WTC11 (cell line): Measurements from ENCODE around the gene PLEKHA1. TPM values are rescaled to one million over a fixed set of nuclear protein-coding genes. Genes with fewer than 3 reads are reported as not detected.

ENCODE experiments used
- ATAC-seq: fragments of 200-7000 bp; cut with Tn5 transposase; 2 replicates; pipeline ENCODE4 v1.10.0; 2021; ENCODE audit warnings: mild to moderate bottlenecking, moderate library complexity
- CTCF ChIA-PET: fragments of 300-600 bp; sonication (Branson Sonifier 250); formaldehyde crosslinking; loops from one replicate; lab custom pipeline; 2021; ENCODE audit warnings: antibody characterized with exemption; lab: Charles Lee
- POLR2A ChIA-PET: fragments of 350-600 bp; sonication (Branson Sonifier 250); formaldehyde crosslinking; loops from one replicate; lab custom pipeline; 2021; ENCODE audit warnings: antibody characterized with exemption; lab: Charles Lee
- DNase-seq: peaks from one replicate; pipeline ENCODE4 v3.0.0; 2021; ENCODE audit warnings: low spot score
- H3K27ac Mint-ChIP-seq: 2 replicates; pipeline ENCODE4 v1.8.0; 2021; ENCODE audit warnings: mixed read lengths
- H3K27me3 Mint-ChIP-seq: 2 replicates; pipeline ENCODE4 v1.8.0; 2021; ENCODE audit warnings: low read depth, mild to moderate bottlenecking, moderate library complexity, mixed read lengths
- H3K36me3 Mint-ChIP-seq: 2 replicates; pipeline ENCODE4 v1.8.0; 2021; ENCODE audit warnings: mixed read lengths
- H3K4me1 Mint-ChIP-seq: 2 replicates; pipeline ENCODE4 v1.8.0; 2022; ENCODE audit warnings: mixed read lengths
- H3K4me3 Mint-ChIP-seq: 2 replicates; pipeline ENCODE4 v1.8.0; 2021; ENCODE audit warnings: mild to moderate bottlenecking, moderate library complexity, mixed read lengths
- H3K9me3 Mint-ChIP-seq: 2 replicates; pipeline ENCODE4 v1.8.0; 2021; ENCODE audit warnings: mixed read lengths
- CBFB ChIP-seq: sonication (generic); formaldehyde crosslinking; IDR thresholded peaks from 2 replicates; pipeline ENCODE4 v1.8.1; 2022; ENCODE audit warnings: mild to moderate bottlenecking, low read depth, missing genetic modification reagents
- EMX1 ChIP-seq: fragments of 250-450 bp; sonication (Bioruptor Pico); IDR thresholded peaks from 2 replicates; pipeline ENCODE4 v1.8.0; 2021; ENCODE audit warnings: mild to moderate bottlenecking
- GTF2I ChIP-seq: fragments of 250-450 bp; sonication (Bioruptor Pico); conservative IDR thresholded peaks from 2 replicates; pipeline ENCODE4 v1.4.0; 2021; ENCODE audit warnings: mild to moderate bottlenecking
- NFE2L1 ChIP-seq: sonication (generic); formaldehyde crosslinking; IDR thresholded peaks from 2 replicates; pipeline ENCODE4 v1.8.1; 2023; ENCODE audit warnings: missing genetic modification reagents
- NFYB ChIP-seq: sonication (generic); formaldehyde crosslinking; conservative IDR thresholded peaks from 2 replicates; pipeline ENCODE4 v1.8.0; 2022; ENCODE audit warnings: low read depth, missing genetic modification reagents
- PRRX2 ChIP-seq: fragments of 250-450 bp; sonication (Bioruptor Pico); IDR thresholded peaks from 2 replicates; pipeline ENCODE4 v1.8.0; 2021; ENCODE audit warnings: mild to moderate bottlenecking
- SMAD4 ChIP-seq: sonication (generic); formaldehyde crosslinking; IDR thresholded peaks from 2 replicates; pipeline ENCODE4 v1.8.0; 2022; ENCODE audit warnings: mild to moderate bottlenecking, missing genetic modification reagents
- TEAD1 ChIP-seq: sonication (generic); formaldehyde crosslinking; IDR thresholded peaks from 2 replicates; pipeline ENCODE4 v1.8.0; 2022; ENCODE audit warnings: mild to moderate bottlenecking, missing genetic modification reagents
- ZNF232 ChIP-seq: sonication (generic); formaldehyde crosslinking; IDR thresholded peaks from 2 replicates; pipeline ENCODE4 v1.8.0; 2022; ENCODE audit warnings: mild to moderate bottlenecking, missing genetic modification reagents
- ZNF263 ChIP-seq: sonication (generic); formaldehyde crosslinking; IDR thresholded peaks from 2 replicates; pipeline ENCODE4 v1.8.1; 2022; ENCODE audit warnings: low read depth, mild to moderate bottlenecking, moderate library complexity, missing genetic modification reagents
- ZNF416 ChIP-seq: fragments of 250-450 bp; sonication (Bioruptor Pico); IDR thresholded peaks from 2 replicates; pipeline ENCODE4 v1.9.0; 2021; ENCODE audit warnings: mild to moderate bottlenecking, inconsistent platforms
- ZNF423 ChIP-seq: fragments of 250-450 bp; sonication (Bioruptor Pico); IDR thresholded peaks from 2 replicates; pipeline ENCODE4 v2.1.2; 2022; ENCODE audit warnings: mild to moderate bottlenecking, moderate library complexity
- total RNA-seq: library from RNA; stranded (reverse); gene quantifications from 3 replicates; pipeline ENCODE4 v1.2.3, GENCODE V29; 2021
- TF ChIP-seq, protein P1 (sequence below): sonication (generic); formaldehyde crosslinking; IDR thresholded peaks from 2 replicates; pipeline ENCODE4 v1.8.1; 2023; ENCODE audit warnings: mild to moderate bottlenecking, moderate library complexity, missing genetic modification reagents
- TF ChIP-seq, protein P2 (sequence below): fragments of 200-600 bp; IDR thresholded peaks from 2 replicates; pipeline ENCODE4 v1.8.0; 2022; ENCODE audit warnings: antibody characterized with exemption
- TF ChIP-seq, protein P3 (sequence below): sonication (generic); formaldehyde crosslinking; IDR thresholded peaks from 2 replicates; pipeline ENCODE4 v1.8.1; 2023; ENCODE audit warnings: mild to moderate bottlenecking, missing genetic modification reagents
- TF ChIP-seq, protein P4 (sequence below): sonication (generic); formaldehyde crosslinking; IDR thresholded peaks from 2 replicates; pipeline ENCODE4 v1.8.1; 2022; ENCODE audit warnings: mild to moderate bottlenecking, missing genetic modification reagents, moderate library complexity, borderline replicate concordance
- TF ChIP-seq, protein P5 (sequence below): sonication (generic); formaldehyde crosslinking; IDR thresholded peaks from 2 replicates; pipeline ENCODE4 v1.8.0; 2023; ENCODE audit warnings: missing genetic modification reagents
- TF ChIP-seq, protein P6 (sequence below): fragments of 250-450 bp; sonication (Bioruptor Pico); IDR thresholded peaks from 2 replicates; pipeline ENCODE4 v1.9.0; 2021; ENCODE audit warnings: mild to moderate bottlenecking
- TF ChIP-seq, protein P7 (sequence below): fragments of 250-450 bp; sonication (Bioruptor Pico); IDR thresholded peaks from 2 replicates; pipeline ENCODE4 v2.1.2; 2022; ENCODE audit warnings: mild to moderate bottlenecking, moderate library complexity
- TF ChIP-seq, protein P8 (sequence below): sonication (generic); formaldehyde crosslinking; IDR thresholded peaks from 2 replicates; pipeline ENCODE4 v1.8.0; 2022; ENCODE audit warnings: mild to moderate bottlenecking, missing genetic modification reagents

The PLEKHA1 gene
- total RNA-seq, 1 experiment from 2014 or later, result 34.6 TPM

DNA sequence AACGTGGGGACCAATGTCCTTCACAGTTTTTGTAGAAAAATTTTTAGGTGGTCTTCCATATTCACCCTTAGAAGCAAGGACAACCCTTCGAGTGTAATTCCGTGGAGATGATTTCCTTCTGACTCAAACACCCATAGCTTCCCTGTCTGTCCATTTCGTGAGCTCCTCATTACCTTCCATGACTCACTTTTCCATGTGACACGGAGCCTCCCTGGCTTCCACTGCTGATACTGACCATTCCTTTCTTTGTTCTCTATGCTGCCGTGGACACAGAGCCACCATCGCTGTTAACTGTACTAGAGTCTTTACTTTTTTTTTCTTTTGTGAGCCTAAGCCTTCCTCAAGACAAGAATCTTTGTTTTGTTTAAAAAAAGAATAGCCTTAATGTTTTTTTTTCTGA, 67.5 kb downstream of the PLEKHA1 start:
- Mint-ChIP-seq H3K4me3 (no peak overlapping the region), H3K27me3 (no peaks in the 10 kb centered on the region), H3K4me1 (0 out of 2 replicates have a peak, but pooled peaks cover under 1% of the 10 kb centered on the region), H3K36me3 (peaks cover 11% of the 10 kb centered on the region), H3K9me3 (peaks cover 24% of the 10 kb centered on the region), H3K27ac (no peak overlapping the region)
- TF ChIP-seq, protein P1, sequence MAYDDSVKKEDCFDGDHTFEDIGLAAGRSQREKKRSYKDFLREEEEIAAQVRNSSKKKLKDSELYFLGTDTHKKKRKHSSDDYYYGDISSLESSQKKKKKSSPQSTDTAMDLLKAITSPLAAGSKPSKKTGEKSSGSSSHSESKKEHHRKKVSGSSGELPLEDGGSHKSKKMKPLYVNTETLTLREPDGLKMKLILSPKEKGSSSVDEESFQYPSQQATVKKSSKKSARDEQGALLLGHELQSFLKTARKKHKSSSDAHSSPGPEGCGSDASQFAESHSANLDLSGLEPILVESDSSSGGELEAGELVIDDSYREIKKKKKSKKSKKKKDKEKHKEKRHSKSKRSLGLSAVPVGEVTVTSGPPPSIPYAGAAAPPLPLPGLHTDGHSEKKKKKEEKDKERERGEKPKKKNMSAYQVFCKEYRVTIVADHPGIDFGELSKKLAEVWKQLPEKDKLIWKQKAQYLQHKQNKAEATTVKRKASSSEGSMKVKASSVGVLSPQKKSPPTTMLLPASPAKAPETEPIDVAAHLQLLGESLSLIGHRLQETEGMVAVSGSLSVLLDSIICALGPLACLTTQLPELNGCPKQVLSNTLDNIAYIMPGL (CRISPR knock-in tag), result no peak
- TF ChIP-seq, protein P2, sequence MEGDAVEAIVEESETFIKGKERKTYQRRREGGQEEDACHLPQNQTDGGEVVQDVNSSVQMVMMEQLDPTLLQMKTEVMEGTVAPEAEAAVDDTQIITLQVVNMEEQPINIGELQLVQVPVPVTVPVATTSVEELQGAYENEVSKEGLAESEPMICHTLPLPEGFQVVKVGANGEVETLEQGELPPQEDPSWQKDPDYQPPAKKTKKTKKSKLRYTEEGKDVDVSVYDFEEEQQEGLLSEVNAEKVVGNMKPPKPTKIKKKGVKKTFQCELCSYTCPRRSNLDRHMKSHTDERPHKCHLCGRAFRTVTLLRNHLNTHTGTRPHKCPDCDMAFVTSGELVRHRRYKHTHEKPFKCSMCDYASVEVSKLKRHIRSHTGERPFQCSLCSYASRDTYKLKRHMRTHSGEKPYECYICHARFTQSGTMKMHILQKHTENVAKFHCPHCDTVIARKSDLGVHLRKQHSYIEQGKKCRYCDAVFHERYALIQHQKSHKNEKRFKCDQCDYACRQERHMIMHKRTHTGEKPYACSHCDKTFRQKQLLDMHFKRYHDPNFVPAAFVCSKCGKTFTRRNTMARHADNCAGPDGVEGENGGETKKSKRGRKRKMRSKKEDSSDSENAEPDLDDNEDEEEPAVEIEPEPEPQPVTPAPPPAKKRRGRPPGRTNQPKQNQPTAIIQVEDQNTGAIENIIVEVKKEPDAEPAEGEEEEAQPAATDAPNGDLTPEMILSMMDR, result no peak
- TF ChIP-seq, protein P3, sequence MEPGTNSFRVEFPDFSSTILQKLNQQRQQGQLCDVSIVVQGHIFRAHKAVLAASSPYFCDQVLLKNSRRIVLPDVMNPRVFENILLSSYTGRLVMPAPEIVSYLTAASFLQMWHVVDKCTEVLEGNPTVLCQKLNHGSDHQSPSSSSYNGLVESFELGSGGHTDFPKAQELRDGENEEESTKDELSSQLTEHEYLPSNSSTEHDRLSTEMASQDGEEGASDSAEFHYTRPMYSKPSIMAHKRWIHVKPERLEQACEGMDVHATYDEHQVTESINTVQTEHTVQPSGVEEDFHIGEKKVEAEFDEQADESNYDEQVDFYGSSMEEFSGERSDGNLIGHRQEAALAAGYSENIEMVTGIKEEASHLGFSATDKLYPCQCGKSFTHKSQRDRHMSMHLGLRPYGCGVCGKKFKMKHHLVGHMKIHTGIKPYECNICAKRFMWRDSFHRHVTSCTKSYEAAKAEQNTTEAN (CRISPR knock-in tag), result no peak
- TF ChIP-seq NFYB (no peak), CBFB (no peak), ZNF423 (CRISPR knock-in tag) (no peak), EMX1 (CRISPR knock-in tag) (no peak), NFE2L1 (no peak), ZNF263 (CRISPR knock-in tag) (no peak), ZNF416 (CRISPR knock-in tag) (no peak), ZNF232 (CRISPR knock-in tag) (no peak), PRRX2 (CRISPR knock-in tag) (no peak), TEAD1 (no peak), SMAD4 (CRISPR knock-in tag) (no peak), GTF2I (CRISPR knock-in tag) (no peak)
- TF ChIP-seq, protein P4, sequence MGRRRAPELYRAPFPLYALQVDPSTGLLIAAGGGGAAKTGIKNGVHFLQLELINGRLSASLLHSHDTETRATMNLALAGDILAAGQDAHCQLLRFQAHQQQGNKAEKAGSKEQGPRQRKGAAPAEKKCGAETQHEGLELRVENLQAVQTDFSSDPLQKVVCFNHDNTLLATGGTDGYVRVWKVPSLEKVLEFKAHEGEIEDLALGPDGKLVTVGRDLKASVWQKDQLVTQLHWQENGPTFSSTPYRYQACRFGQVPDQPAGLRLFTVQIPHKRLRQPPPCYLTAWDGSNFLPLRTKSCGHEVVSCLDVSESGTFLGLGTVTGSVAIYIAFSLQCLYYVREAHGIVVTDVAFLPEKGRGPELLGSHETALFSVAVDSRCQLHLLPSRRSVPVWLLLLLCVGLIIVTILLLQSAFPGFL (CRISPR knock-in tag), result no peak
- TF ChIP-seq, protein P5, sequence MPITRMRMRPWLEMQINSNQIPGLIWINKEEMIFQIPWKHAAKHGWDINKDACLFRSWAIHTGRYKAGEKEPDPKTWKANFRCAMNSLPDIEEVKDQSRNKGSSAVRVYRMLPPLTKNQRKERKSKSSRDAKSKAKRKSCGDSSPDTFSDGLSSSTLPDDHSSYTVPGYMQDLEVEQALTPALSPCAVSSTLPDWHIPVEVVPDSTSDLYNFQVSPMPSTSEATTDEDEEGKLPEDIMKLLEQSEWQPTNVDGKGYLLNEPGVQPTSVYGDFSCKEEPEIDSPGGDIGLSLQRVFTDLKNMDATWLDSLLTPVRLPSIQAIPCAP (CRISPR knock-in tag), result no peak
- TF ChIP-seq, protein P6, sequence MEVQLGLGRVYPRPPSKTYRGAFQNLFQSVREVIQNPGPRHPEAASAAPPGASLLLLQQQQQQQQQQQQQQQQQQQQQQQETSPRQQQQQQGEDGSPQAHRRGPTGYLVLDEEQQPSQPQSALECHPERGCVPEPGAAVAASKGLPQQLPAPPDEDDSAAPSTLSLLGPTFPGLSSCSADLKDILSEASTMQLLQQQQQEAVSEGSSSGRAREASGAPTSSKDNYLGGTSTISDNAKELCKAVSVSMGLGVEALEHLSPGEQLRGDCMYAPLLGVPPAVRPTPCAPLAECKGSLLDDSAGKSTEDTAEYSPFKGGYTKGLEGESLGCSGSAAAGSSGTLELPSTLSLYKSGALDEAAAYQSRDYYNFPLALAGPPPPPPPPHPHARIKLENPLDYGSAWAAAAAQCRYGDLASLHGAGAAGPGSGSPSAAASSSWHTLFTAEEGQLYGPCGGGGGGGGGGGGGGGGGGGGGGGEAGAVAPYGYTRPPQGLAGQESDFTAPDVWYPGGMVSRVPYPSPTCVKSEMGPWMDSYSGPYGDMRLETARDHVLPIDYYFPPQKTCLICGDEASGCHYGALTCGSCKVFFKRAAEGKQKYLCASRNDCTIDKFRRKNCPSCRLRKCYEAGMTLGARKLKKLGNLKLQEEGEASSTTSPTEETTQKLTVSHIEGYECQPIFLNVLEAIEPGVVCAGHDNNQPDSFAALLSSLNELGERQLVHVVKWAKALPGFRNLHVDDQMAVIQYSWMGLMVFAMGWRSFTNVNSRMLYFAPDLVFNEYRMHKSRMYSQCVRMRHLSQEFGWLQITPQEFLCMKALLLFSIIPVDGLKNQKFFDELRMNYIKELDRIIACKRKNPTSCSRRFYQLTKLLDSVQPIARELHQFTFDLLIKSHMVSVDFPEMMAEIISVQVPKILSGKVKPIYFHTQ (CRISPR knock-in tag), result no peak
- TF ChIP-seq, protein P7, sequence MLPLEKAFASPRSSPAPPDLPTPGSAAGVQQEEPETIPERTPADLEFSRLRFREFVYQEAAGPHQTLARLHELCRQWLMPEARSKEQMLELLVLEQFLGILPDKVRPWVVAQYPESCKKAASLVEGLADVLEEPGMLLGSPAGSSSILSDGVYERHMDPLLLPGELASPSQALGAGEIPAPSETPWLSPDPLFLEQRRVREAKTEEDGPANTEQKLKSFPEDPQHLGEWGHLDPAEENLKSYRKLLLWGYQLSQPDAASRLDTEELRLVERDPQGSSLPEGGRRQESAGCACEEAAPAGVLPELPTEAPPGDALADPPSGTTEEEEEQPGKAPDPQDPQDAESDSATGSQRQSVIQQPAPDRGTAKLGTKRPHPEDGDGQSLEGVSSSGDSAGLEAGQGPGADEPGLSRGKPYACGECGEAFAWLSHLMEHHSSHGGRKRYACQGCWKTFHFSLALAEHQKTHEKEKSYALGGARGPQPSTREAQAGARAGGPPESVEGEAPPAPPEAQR, result no peak
- TF ChIP-seq, protein P8, sequence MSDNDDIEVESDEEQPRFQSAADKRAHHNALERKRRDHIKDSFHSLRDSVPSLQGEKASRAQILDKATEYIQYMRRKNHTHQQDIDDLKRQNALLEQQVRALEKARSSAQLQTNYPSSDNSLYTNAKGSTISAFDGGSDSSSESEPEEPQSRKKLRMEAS (CRISPR knock-in tag), result no peak
- no peak for ATAC-seq
- POLR2A ChIA-PET, result no interaction called here
- CTCF ChIA-PET, result interaction anchor here (0.8 to 1.3 kb wide), 2 partner anchors 143 to 144 kb away, joined by 3 to 5 read pairs; no protein-coding TSS in a partner anchor
- no peak for DNase-seq
